PC-9 (cell line): ENCODE measurements around the gene MST1.

Experiments used
- CTCF ChIP-seq: fragments of 200-600 bp; sonication (generic); conservative IDR thresholded peaks from 2 replicates; pipeline ENCODE4 v1.6.1; 2017; ENCODE audit warnings: mixed run types, antibody characterized with exemption, mild to moderate bottlenecking, moderate library complexity
- EZH2 ChIP-seq: fragments of 200-600 bp; sonication (generic); IDR thresholded peaks from 2 replicates; pipeline ENCODE4 v1.8.0; 2017; ENCODE audit warnings: antibody characterized with exemption, low read depth

GRCh38 chr3:49719214-49719884 is 30.1 kb upstream of the MST1 start, which contains the start of gene AMIGO3:
- TF ChIP-seq CTCF (no peak), EZH2 (no peak)
